ENCODE data around the gene PCNX2. TPM values are rescaled to one million over a fixed set of nuclear protein-coding genes. Genes with fewer than 3 reads are reported as not detected.

Gene PCNX2
- total RNA-seq, 1 donor from 2014 or later, result 18.4 TPM

- TF ChIP-seq, protein P1, sequence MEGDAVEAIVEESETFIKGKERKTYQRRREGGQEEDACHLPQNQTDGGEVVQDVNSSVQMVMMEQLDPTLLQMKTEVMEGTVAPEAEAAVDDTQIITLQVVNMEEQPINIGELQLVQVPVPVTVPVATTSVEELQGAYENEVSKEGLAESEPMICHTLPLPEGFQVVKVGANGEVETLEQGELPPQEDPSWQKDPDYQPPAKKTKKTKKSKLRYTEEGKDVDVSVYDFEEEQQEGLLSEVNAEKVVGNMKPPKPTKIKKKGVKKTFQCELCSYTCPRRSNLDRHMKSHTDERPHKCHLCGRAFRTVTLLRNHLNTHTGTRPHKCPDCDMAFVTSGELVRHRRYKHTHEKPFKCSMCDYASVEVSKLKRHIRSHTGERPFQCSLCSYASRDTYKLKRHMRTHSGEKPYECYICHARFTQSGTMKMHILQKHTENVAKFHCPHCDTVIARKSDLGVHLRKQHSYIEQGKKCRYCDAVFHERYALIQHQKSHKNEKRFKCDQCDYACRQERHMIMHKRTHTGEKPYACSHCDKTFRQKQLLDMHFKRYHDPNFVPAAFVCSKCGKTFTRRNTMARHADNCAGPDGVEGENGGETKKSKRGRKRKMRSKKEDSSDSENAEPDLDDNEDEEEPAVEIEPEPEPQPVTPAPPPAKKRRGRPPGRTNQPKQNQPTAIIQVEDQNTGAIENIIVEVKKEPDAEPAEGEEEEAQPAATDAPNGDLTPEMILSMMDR (conservative IDR thresholded peaks at IDR 0.05), result no peak
- DNase-seq (ENCODE audit: extremely low spot score, unreplicated experiment), result no peak
- H3K4me1 Mint-ChIP-seq (ENCODE audit: unreplicated experiment), result no peaks in the 10 kb centered on the region
- H3K4me3 Mint-ChIP-seq, result no peak overlapping the region
- H3K36me3 Mint-ChIP-seq, result peaks cover 17% of the 10 kb centered on the region
- H3K9me3 Mint-ChIP-seq, result no peaks in the 10 kb centered on the region
- no peak overlapping the region for H3K27ac Mint-ChIP-seq
- H3K27me3 Mint-ChIP-seq, result no peaks in the 10 kb centered on the region
Measured at GRCh38 chr1:233208687-233209086, 86.8 kb downstream of the PCNX2 start.

DNA sequence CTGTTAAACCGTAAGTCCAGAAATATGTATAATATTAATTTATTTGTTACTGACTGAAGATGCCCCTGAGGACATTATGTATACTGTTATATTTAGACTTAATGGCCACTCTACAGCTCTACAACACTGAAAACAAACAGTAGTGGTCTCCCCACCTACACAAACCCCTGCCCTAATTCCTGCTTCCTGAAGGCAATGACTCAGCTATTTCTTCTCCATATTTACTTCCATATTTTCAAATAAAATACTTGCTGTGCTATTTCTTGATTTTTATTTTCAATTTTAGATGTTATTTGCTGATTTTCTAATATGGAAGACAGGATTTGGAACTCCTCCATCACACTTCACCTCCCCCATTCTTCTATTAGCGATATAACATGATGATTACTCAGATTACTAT lies 97.6 kb downstream of the PCNX2 start:
- Mint-ChIP-seq H3K27me3 (no peaks in the 10 kb centered on the region), H3K4me3 (no peak overlapping the region), H3K27ac (no peak overlapping the region), H3K9me3 (peaks cover 6% of the 10 kb centered on the region), H3K36me3 (peaks cover 44% of the 10 kb centered on the region), H3K4me1 (ENCODE audit: unreplicated experiment) (no peaks in the 10 kb centered on the region)
- TF ChIP-seq, protein P1 (conservative IDR thresholded peaks at IDR 0.05), result no peak
- no peak for DNase-seq (ENCODE audit: extremely low spot score, unreplicated experiment)

GRCh38 chr1:233193741-233194140 lies 101.8 kb downstream of the PCNX2 start:
- Mint-ChIP-seq H3K36me3 (peaks cover 42% of the 10 kb centered on the region), H3K4me3 (no peak overlapping the region), H3K27me3 (no peaks in the 10 kb centered on the region), H3K4me1 (ENCODE audit: unreplicated experiment) (peaks cover 10% of the 10 kb centered on the region), H3K9me3 (peaks cover 6% of the 10 kb centered on the region), H3K27ac (no peak overlapping the region)
- DNase-seq (ENCODE audit: extremely low spot score, unreplicated experiment), result no peak
- TF ChIP-seq, protein P1 (conservative IDR thresholded peaks at IDR 0.05), result no peak

DNA sequence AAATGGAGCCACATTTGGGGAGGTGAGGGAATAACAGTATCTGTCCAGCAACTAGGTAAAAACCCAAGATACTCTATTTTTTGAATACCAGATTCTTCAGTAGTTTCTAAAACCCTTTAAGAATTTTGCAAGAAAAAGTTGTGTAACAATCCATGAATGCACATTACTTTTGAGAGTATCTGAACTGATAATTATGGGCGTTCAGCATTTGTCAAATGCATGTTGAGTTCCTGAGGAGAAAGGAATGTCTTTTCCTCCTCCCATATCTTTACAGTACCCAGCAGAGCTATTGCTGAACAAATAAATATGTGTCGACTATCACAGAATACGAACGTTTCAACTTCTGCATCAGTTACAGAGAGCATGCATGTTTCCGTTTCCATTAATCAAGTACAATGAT lies 104.5 kb downstream of the PCNX2 start:
- Mint-ChIP-seq H3K27me3 (no peaks in the 10 kb centered on the region), H3K9me3 (peaks cover 6% of the 10 kb centered on the region), H3K36me3 (peaks cover 29% of the 10 kb centered on the region), H3K27ac (no peak overlapping the region), H3K4me3 (no peak overlapping the region), H3K4me1 (ENCODE audit: unreplicated experiment) (peaks cover 10% of the 10 kb centered on the region)
- TF ChIP-seq, protein P1 (conservative IDR thresholded peaks at IDR 0.05), result no peak
- no peak for DNase-seq (ENCODE audit: extremely low spot score, unreplicated experiment)

GRCh38 chr1:233189526-233189925 lies 106.0 kb downstream of the PCNX2 start:
- peaks cover 10% of the 10 kb centered on the region for H3K4me1 Mint-ChIP-seq (ENCODE audit: unreplicated experiment)
- peaks cover 6% of the 10 kb centered on the region for H3K9me3 Mint-ChIP-seq
- H3K36me3 Mint-ChIP-seq, result peaks cover 23% of the 10 kb centered on the region

More at GRCh38 chr1:233189526-233189925, 106.0 kb downstream of the PCNX2 start:
- DNase-seq (ENCODE audit: extremely low spot score, unreplicated experiment), result no peak
- Mint-ChIP-seq H3K27ac (no peak overlapping the region), H3K4me3 (no peak overlapping the region), H3K27me3 (no peaks in the 10 kb centered on the region)
- TF ChIP-seq, protein P1 (conservative IDR thresholded peaks at IDR 0.05), result no peak

Data from type B pancreatic cell (in vitro differentiated cells).